GM19452 (cell line): Measurements from ENCODE around the gene ASMTL.
"Not testable (repeated sequence)": the region's sequence is repeated elsewhere in the genome, so short reads cannot be mapped to it uniquely, and the experiment has no call there.

Source experiments
- ATAC-seq: cut with Tn5 transposase; IDR thresholded peaks from one replicate; pipeline ENCODE4 v1.9.1; 2021; ENCODE audit not compliant: unreplicated experiment

The ASMTL gene

GRCh38 chrX:1442016-1442665, 10.6 kb downstream of the ASMTL start:
- ATAC-seq, result no peak

- no peak for ATAC-seq
Observed at GRCh38 chrX:1440506-1440905, 12.2 kb downstream of the ASMTL start.

- ATAC-seq, result no peak
Observed at GRCh38 chrX:1435241-1435895, 17.3 kb downstream of the ASMTL start.

GRCh38 chrX:1434871-1435240, 17.9 kb downstream of the ASMTL start:
- no peak for ATAC-seq

- ATAC-seq, result no peak
Observed at GRCh38 chrX:1433646-1434357, 18.9 kb downstream of the ASMTL start.

GRCh38 chrX:1430451-1430850, 22.3 kb downstream of the ASMTL start:
- no peak for ATAC-seq

GRCh38 chrX:1427756-1428155, 25.0 kb downstream of the ASMTL start:
- no peak for ATAC-seq

- ATAC-seq, result not testable (repeated sequence)
Observed at GRCh38 chrX:1426321-1426720, 26.4 kb downstream of the ASMTL start.

- no peak for ATAC-seq
Observed at GRCh38 chrX:1425381-1425780, 27.3 kb downstream of the ASMTL start.

- ATAC-seq, result no peak
Observed at GRCh38 chrX:1424147-1424851, 28.4 kb downstream of the ASMTL start.

GRCh38 chrX:1423215-1423614, 29.5 kb downstream of the ASMTL start:
- ATAC-seq, result no peak

- no peak for ATAC-seq
Observed at GRCh38 chrX:1422135-1422465, 30.6 kb downstream of the ASMTL start.

GRCh38 chrX:1421433-1422134, 31.1 kb downstream of the ASMTL start:
- ATAC-seq, result no peak

GRCh38 chrX:1420371-1420770, 32.3 kb downstream of the ASMTL start:
- no peak for ATAC-seq

- ATAC-seq, result no peak
Observed at GRCh38 chrX:1419545-1420355, 33.0 kb downstream of the ASMTL start.

GRCh38 chrX:1418901-1419544, 33.7 kb downstream of the ASMTL start:
- no peak for ATAC-seq

- no peak for ATAC-seq
Observed at GRCh38 chrX:1417921-1418771, 34.6 kb downstream of the ASMTL start.

- ATAC-seq, result no peak
Observed at GRCh38 chrX:1416965-1417760, 35.5 kb downstream of the ASMTL start.
